Hematopoietic multipotent progenitor cell treated with erythropoietin and hydrocortisone succinate and interleukin-3 and kit ligand, for 17 days (in vitro differentiated cells): ENCODE data around the gene NCKAP5L.
"Not testable (repeated sequence)": the region's sequence is repeated elsewhere in the genome, so short reads cannot be mapped to it uniquely, and the experiment has no call there.

ENCODE experiments used
- DNase-seq: peaks from one replicate; pipeline ENCODE4 v3.0.0-alpha.2; 2015; ENCODE audit warnings: low spot score

NCKAP5L gene

GRCh38 chr12:49865782-49866135 is 37.5 kb upstream of the NCKAP5L start:
- no peak for DNase-seq

- no peak for DNase-seq
These were observed 37.0 kb upstream of the NCKAP5L start for GRCh38 chr12:49865109-49865781.

GRCh38 chr12:49864798-49865090 is 36.5 kb upstream of the NCKAP5L start:
- no peak for DNase-seq

- no peak for DNase-seq
These were observed 36.0 kb upstream of the NCKAP5L start for GRCh38 chr12:49863946-49864797.

GRCh38 chr12:49860921-49861320 is 32.7 kb upstream of the NCKAP5L start:
- DNase-seq = not testable (repeated sequence)

GRCh38 chr12:49855890-49856289 is 27.7 kb upstream of the NCKAP5L start:
- DNase-seq = not testable (repeated sequence)

- no peak for DNase-seq
These were observed 26.8 kb upstream of the NCKAP5L start for GRCh38 chr12:49854976-49855375.

GRCh38 chr12:49853671-49854070 is 25.5 kb upstream of the NCKAP5L start:
- no peak for DNase-seq

- no peak for DNase-seq
These were observed 18.9 kb upstream of the NCKAP5L start for GRCh38 chr12:49847161-49847560.

- DNase-seq = no peak
These were observed 17.8 kb upstream of the NCKAP5L start for GRCh38 chr12:49846032-49846431.

- DNase-seq = no peak
These were observed 15.7 kb upstream of the NCKAP5L start for GRCh38 chr12:49843876-49844437.

GRCh38 chr12:49843411-49843810 is 15.2 kb upstream of the NCKAP5L start:
- DNase-seq = no peak

- peak; percentile 70 for DNase-seq
These were observed 14.5 kb upstream of the NCKAP5L start, which contains the start of gene BCDIN3D for GRCh38 chr12:49842519-49843352. Gene BCDIN3D (minus strand): TSS chr12:49843106. CDS start chr12:49843087, 19 bp downstream.

- DNase-seq = no peak
These were observed 10.9 kb upstream of the NCKAP5L start for GRCh38 chr12:49838973-49839633.

GRCh38 chr12:49832836-49833421 is 4.7 kb upstream of the NCKAP5L start:
- DNase-seq = no peak

- no peak for DNase-seq
These were observed 3.5 kb upstream of the NCKAP5L start for GRCh38 chr12:49831717-49832116.

GRCh38 chr12:49827401-49828099 is 663 bp downstream of the NCKAP5L start:
- no peak for DNase-seq

- no peak for DNase-seq
These were observed 1.2 kb downstream of the NCKAP5L start for GRCh38 chr12:49827051-49827400.

- DNase-seq = no peak
These were observed 2.2 kb downstream of the NCKAP5L start for GRCh38 chr12:49825971-49826421.

GRCh38 chr12:49825360-49825970 is 2.7 kb downstream of the NCKAP5L start:
- no peak for DNase-seq
